Tongue (tissue), 2 donors: Measurements from ENCODE around the gene AOPEP. TPM values are rescaled to one million over a fixed set of nuclear protein-coding genes. Genes with fewer than 3 reads are reported as not detected.

Source experiments
- DNase-seq: peaks from one replicate; pipeline ENCODE4 v3.0.0-alpha.2; 2015
- total RNA-seq: library from RNA; depleted of rRNA; stranded (reverse); fragments of >200 nt; gene quantifications from one replicate; pipeline ENCODE4 v1.2.3, GENCODE V29; 2014

The AOPEP gene
- total RNA-seq, 1 donor from 2014 or later: 391 TPM

GRCh38 chr9:94718936-94719335, 7.6 kb upstream of the AOPEP start:
- DNase-seq: no peak

- DNase-seq: no peak
These were observed 6.6 kb upstream of the AOPEP start for GRCh38 chr9:94719878-94720277.

- no peak for DNase-seq
These were observed 5.5 kb upstream of the AOPEP start for GRCh38 chr9:94720846-94721549.

- no peak for DNase-seq
These were observed 4.7 kb upstream of the AOPEP start for GRCh38 chr9:94721754-94722153.

GRCh38 chr9:94725293-94725692, 1.2 kb upstream of the AOPEP start:
- DNase-seq: no peak

GRCh38 chr9:94728719-94729118, 2.2 kb downstream of the AOPEP start:
- no peak for DNase-seq

- no peak for DNase-seq
These were observed 2.7 kb downstream of the AOPEP start for GRCh38 chr9:94729199-94729598.

- DNase-seq: peak; percentile 50
These were observed 7.7 kb downstream of the AOPEP start for GRCh38 chr9:94734054-94734754.

GRCh38 chr9:94736759-94737158, 10.3 kb downstream of the AOPEP start:
- no peak for DNase-seq

- DNase-seq: no peak
These were observed 13.8 kb downstream of the AOPEP start for GRCh38 chr9:94740145-94740840.

GRCh38 chr9:94741866-94742265, 15.4 kb downstream of the AOPEP start:
- DNase-seq: peak; percentile 59

- DNase-seq: no peak
These were observed 16.8 kb downstream of the AOPEP start for GRCh38 chr9:94743035-94743954.

GRCh38 chr9:94745806-94746540, 19.5 kb downstream of the AOPEP start:
- DNase-seq: no peak

- DNase-seq: peak; percentile 27
These were observed 20.3 kb downstream of the AOPEP start for GRCh38 chr9:94746541-94747370.

GRCh38 chr9:94754976-94755475, 28.5 kb downstream of the AOPEP start:
- no peak for DNase-seq

GRCh38 chr9:94757158-94757557, 30.7 kb downstream of the AOPEP start:
- no peak for DNase-seq

GRCh38 chr9:94758031-94758430, 31.5 kb downstream of the AOPEP start:
- DNase-seq: no peak

- no peak for DNase-seq
These were observed 32.4 kb downstream of the AOPEP start for GRCh38 chr9:94758880-94759279.

GRCh38 chr9:94760010-94760409, 33.5 kb downstream of the AOPEP start:
- DNase-seq: no peak

- no peak for DNase-seq
These were observed 34.2 kb downstream of the AOPEP start for GRCh38 chr9:94760660-94761059.
